SK-N-SH (cell line): ENCODE data around the gene EFHD1. TPM values are rescaled to one million over a fixed set of nuclear protein-coding genes. Genes with fewer than 3 reads are reported as not detected.

Source experiments
- CTCF ChIA-PET: fragments of 300-600, 350-600 bp; formaldehyde crosslinking; extraction: SDS; loops from one replicate; lab custom pipeline; 2021; lab: Yijun Ruan, JAX
- POLR2A ChIA-PET: fragments of 350-600 bp; sonication (Branson Sonifier 250); formaldehyde crosslinking; extraction: SDS; loops from one replicate; lab custom pipeline; 2020; ENCODE audit warnings: antibody characterized with exemption, inconsistent platforms; lab: Yijun Ruan, JAX
- DNase-seq: peaks from one replicate; pipeline ENCODE4 v3.0.0; 2012
- H2AFZ ChIP-seq: fragments of 200-600 bp; sonication (generic); 2 replicates; pipeline ENCODE4 v1.8.1; 2016; ENCODE audit warnings: antibody characterized with exemption, mild to moderate bottlenecking, low read depth
- H3F3A ChIP-seq: fragments of 200-600 bp; sonication (generic); replicated peaks from 2 replicates; pipeline ENCODE3; 2016; ENCODE audit warnings: antibody characterized with exemption, mild to moderate bottlenecking; ENCODE audit not compliant: insufficient read depth
- H3K27ac ChIP-seq, 2 experiments: fragments of 200-500 bp in 1 of 2; fragments of 200-600 bp in 1 of 2; sonication (Bioruptor generic) in 1 of 2; sonication (generic), shearing (Covaris generic) in 1 of 2; 2 replicates each; pipeline versions ENCODE4 v1.5.1 to v1.6.1; 2014 to 2016; ENCODE audit warnings: low read depth in 2 of 2, inconsistent platforms in 1 of 2, low read length in 1 of 2, mild to moderate bottlenecking in 1 of 2, mixed read lengths in 1 of 2
- H3K27me3 ChIP-seq: fragments of 200-600 bp; sonication (generic), shearing (Covaris generic); 2 replicates; pipeline ENCODE4 v1.6.1; 2016; ENCODE audit warnings: mixed run types; ENCODE audit not compliant: insufficient read depth
- H3K36me3 ChIP-seq, 2 experiments: fragments of 200-500 bp in 1 of 2; fragments of 200-600 bp in 1 of 2; sonication (Bioruptor generic) in 1 of 2; sonication (generic) in 1 of 2; replicated peaks in 1 of 2; 2 replicates each; pipeline versions ENCODE3 to v1.5.1; 2014 to 2016; ENCODE audit warnings: low read length in 1 of 2, mild to moderate bottlenecking in 1 of 2; ENCODE audit not compliant: insufficient read depth in 2 of 2, control insufficient read depth in 1 of 2
- H3K4me1 ChIP-seq, 2 experiments: fragments of 200-500 bp in 1 of 2; fragments of 200-600 bp in 1 of 2; sonication (Bioruptor generic) in 1 of 2; sonication (generic), shearing (Covaris generic) in 1 of 2; 2 replicates each; pipeline versions ENCODE4 v1.5.1 to v1.6.1; 2014 to 2016; ENCODE audit warnings: low read depth in 1 of 2, low read length in 1 of 2, mixed run types in 1 of 2; ENCODE audit not compliant: insufficient read depth in 2 of 2, control insufficient read depth in 1 of 2
- H3K4me2 ChIP-seq: fragments of 200-600 bp; sonication (generic), shearing (Covaris generic); 2 replicates; pipeline ENCODE4 v1.6.1; 2017; ENCODE audit warnings: mixed run types
- H3K4me3 ChIP-seq, 2 experiments: fragments of 200-500 bp in 1 of 2; fragments of 200-600 bp in 1 of 2; sonication (Bioruptor generic) in 1 of 2; sonication (generic), shearing (Covaris generic) in 1 of 2; 2 replicates each; pipeline versions ENCODE4 v1.5.1 to v1.8.1; 2014 to 2016; ENCODE audit warnings: low read depth in 2 of 2, inconsistent platforms in 1 of 2, low read length in 1 of 2, mild to moderate bottlenecking in 1 of 2, mixed read lengths in 1 of 2, moderate library complexity in 1 of 2
- H3K79me2 ChIP-seq: fragments of 200-600 bp; sonication (generic); 2 replicates; pipeline ENCODE4 v1.8.1; 2017; ENCODE audit warnings: mild to moderate bottlenecking; ENCODE audit not compliant: insufficient read depth
- H3K9ac ChIP-seq: fragments of 200-600 bp; sonication (generic); 2 replicates; pipeline ENCODE4 v1.6.1; 2017; ENCODE audit warnings: mixed run types
- H3K9me2 ChIP-seq: fragments of 200-600 bp; sonication (generic); 2 replicates; pipeline ENCODE4 v1.6.1; 2017; ENCODE audit warnings: mixed run types
- H3K9me3 ChIP-seq: fragments of 200-600 bp; sonication (generic); 2 replicates; pipeline ENCODE4 v1.6.1; 2017; ENCODE audit warnings: mixed run types, mild to moderate bottlenecking, moderate library complexity
- H4K20me1 ChIP-seq: fragments of 200-600 bp; sonication (generic); 2 replicates; pipeline ENCODE4 v1.6.1; 2017; ENCODE audit warnings: mild to moderate bottlenecking, mixed run types; ENCODE audit not compliant: insufficient read depth
- EP300 ChIP-seq, 2 experiments: IDR thresholded peaks; 2 replicates each; pipeline versions ENCODE4 v1.4.0 to v1.6.1; 2012; ENCODE audit warnings: borderline replicate concordance in 1 of 2, low read depth in 1 of 2, low read length in 1 of 2
- EZH2phosphoT487 ChIP-seq: fragments of 200-600 bp; sonication (generic); IDR thresholded peaks from 2 replicates; pipeline ENCODE4 v1.6.1; 2017; ENCODE audit warnings: low read depth, mixed run types, mild to moderate bottlenecking, antibody characterized with exemption, moderate library complexity, borderline replicate concordance
- FOSL2 ChIP-seq: IDR thresholded peaks from 2 replicates; pipeline ENCODE4 v1.4.0; 2012; ENCODE audit warnings: low read depth, mild to moderate bottlenecking, moderate library complexity, borderline replicate concordance
- FOXJ3 ChIP-seq: sonication (generic); formaldehyde crosslinking; IDR thresholded peaks from 2 replicates; pipeline ENCODE4 v1.5.1; 2020; ENCODE audit warnings: mild to moderate bottlenecking, missing genetic modification reagents
- GABPA ChIP-seq: IDR thresholded peaks from 2 replicates; pipeline ENCODE4 v1.4.0; 2012; ENCODE audit warnings: low read depth, mild to moderate bottlenecking
- IRF3 ChIP-seq: fragments of 150-350 bp; IDR thresholded peaks from 2 replicates; pipeline ENCODE4 v1.6.1; 2016; ENCODE audit warnings: mild to moderate bottlenecking, low read depth, low read length
- MAX ChIP-seq: IDR thresholded peaks from 2 replicates; pipeline ENCODE4 v1.4.0; 2012; ENCODE audit warnings: low read depth
- MXI1 ChIP-seq: IDR thresholded peaks from 2 replicates; pipeline ENCODE4 v1.6.1; 2012; ENCODE audit warnings: mild to moderate bottlenecking, low read depth, low read length, improper control_type of control experiment
- NFIC ChIP-seq: IDR thresholded peaks from 2 replicates; pipeline ENCODE4 v1.4.0; 2012; ENCODE audit warnings: borderline replicate concordance
- POLR2AphosphoS5 ChIP-seq: IDR thresholded peaks from 2 replicates; pipeline ENCODE4 v1.6.1; 2012; ENCODE audit warnings: low read depth, low read length
- RAD21 ChIP-seq: IDR thresholded peaks from 2 replicates; pipeline ENCODE4 v1.6.1; 2012; ENCODE audit warnings: mild to moderate bottlenecking, low read length
- RCOR1 ChIP-seq: fragments of 150-350 bp; IDR thresholded peaks from 2 replicates; pipeline ENCODE4 v1.6.1; 2017; ENCODE audit warnings: antibody characterized with exemption, low read length
- REST ChIP-seq: IDR thresholded peaks from 2 replicates; pipeline ENCODE4 v1.6.1; 2012; ENCODE audit warnings: mild to moderate bottlenecking, low read depth, low read length, moderate library complexity
- SMC3 ChIP-seq: IDR thresholded peaks from 2 replicates; pipeline ENCODE4 v1.6.1; 2012; ENCODE audit warnings: low read depth, low read length, improper control_type of control experiment
- TAF1 ChIP-seq: IDR thresholded peaks from 2 replicates; pipeline ENCODE4 v1.6.1; 2012; ENCODE audit warnings: low read depth, mild to moderate bottlenecking, low read length, moderate library complexity, borderline replicate concordance
- TCF12 ChIP-seq: IDR thresholded peaks from 2 replicates; pipeline ENCODE4 v1.4.0; 2012
- TEAD4 ChIP-seq: IDR thresholded peaks from 2 replicates; pipeline ENCODE4 v1.4.0; 2012; ENCODE audit warnings: mild to moderate bottlenecking, borderline replicate concordance; ENCODE audit not compliant: insufficient read depth
- USF1 ChIP-seq: IDR thresholded peaks from 2 replicates; pipeline ENCODE4 v1.4.0; 2012; ENCODE audit warnings: low read depth, borderline replicate concordance
- USF2 ChIP-seq: fragments of 150-350 bp; IDR thresholded peaks from 2 replicates; pipeline ENCODE4 v1.6.1; 2017; ENCODE audit warnings: antibody characterized with exemption, low read length, low read depth, borderline replicate concordance
- YY1 ChIP-seq: IDR thresholded peaks from 2 replicates; pipeline ENCODE4 v1.4.0; 2012; ENCODE audit warnings: low read depth, mild to moderate bottlenecking
- WGBS: methylation state at CpG from one replicate; pipeline ENCODE4 v1.1.6; 2017; ENCODE audit warnings: low lambda C conversion rate; 5-methylcytosine and 5-hydroxymethylcytosine counted together
- polyA plus RNA-seq, 3 experiments: library from polyadenylated mRNA; depleted of rRNA; stranded (reverse); fragments of >200 nt; gene quantifications; 2 replicates each; pipeline ENCODE4 v1.2.3, GENCODE V29; 2012

The EFHD1 gene
- polyA plus RNA-seq, 1 of the 3 experiments (the other 2 are of a cell fraction): not detected

- DNase-seq: no peak
- H3K4me1 ChIP-seq: no peaks in the 10 kb centered on the region
- H3K4me2 ChIP-seq: no peak overlapping the region
- H3K36me3 ChIP-seq: no peaks in the 10 kb centered on the region
- no peak overlapping the region for H2AFZ ChIP-seq
- no peaks in the 10 kb centered on the region for H3K9me3 ChIP-seq
- TF ChIP-seq EP300 (IDR thresholded peaks at IDR 0.05; ENCODE audit: borderline replicate concordance in 1 of 2, low read depth in 1 of 2, low read length in 1 of 2) (no peak), NFIC (no peak), SMC3 (no peak), TAF1 (no peak), TCF12 (no peak), FOXJ3 (CRISPR knock-in tag) (no peak), POLR2AphosphoS5 (no peak), RCOR1 (no peak), GABPA (no peak), MAX (no peak), IRF3 (no peak), MXI1 (no peak), USF2 (no peak), EZH2phosphoT487 (no peak), USF1 (no peak), RAD21 (no peak), YY1 (no peak), TEAD4 (no peak), FOSL2 (no peak), REST (no peak)
- TF ChIP-seq, all 33 proteins: peak for 0
- no peaks in the 10 kb centered on the region for H3K9me2 ChIP-seq
- CTCF ChIA-PET: interaction anchor here (1.3 kb wide), 1 partner anchor 10 kb away, joined by 3 read pairs; no protein-coding TSS in a partner anchor
- H3K79me2 ChIP-seq: no peaks in the 10 kb centered on the region
- H3F3A ChIP-seq: no peaks in the 10 kb centered on the region
- H3K27ac ChIP-seq: no peak overlapping the region
- H3K4me3 ChIP-seq: no peak overlapping the region
- 67% methylated on average over 8 of the region's 8 CpGs for WGBS
- POLR2A ChIA-PET: no interaction called here
- no peaks in the 10 kb centered on the region for H4K20me1 ChIP-seq
- H3K9ac ChIP-seq: no peak overlapping the region
- H3K27me3 ChIP-seq: no peaks in the 10 kb centered on the region
These were observed 18.1 kb upstream of the EFHD1 start for GRCh38 chr2:232615339-232615738.
